GM23338 (cell line): ENCODE results near the gene KCNAB1.
"Not testable (repeated sequence)": the region's sequence is repeated elsewhere in the genome, so short reads cannot be mapped to it uniquely, and the experiment has no call there.

Experiments used
- CREB1 ChIP-seq: fragments of 250-450 bp; sonication (Bioruptor Pico); IDR thresholded peaks from 2 replicates; pipeline ENCODE4 v1.5.0; 2020; ENCODE audit warnings: low read depth, mild to moderate bottlenecking, moderate library complexity
- CTCF ChIP-seq, 2 experiments: fragments of 200-600 bp in 1 of 2; sonication (generic) in 1 of 2; conservative IDR thresholded peaks; 2 replicates each; pipeline versions ENCODE4 v1.5.1 to v1.6.1; 2016 to 2017; ENCODE audit warnings: antibody characterized with exemption in 2 of 2, low read depth in 2 of 2, mild to moderate bottlenecking in 2 of 2, moderate library complexity in 1 of 2
- ETS1 ChIP-seq: IDR thresholded peaks from 2 replicates; pipeline ENCODE4 v1.6.1; 2016; ENCODE audit warnings: antibody characterized with exemption
- EZH2 ChIP-seq: fragments of 200-600 bp; sonication (generic); IDR thresholded peaks from one replicate; pipeline ENCODE4 v1.8.0; 2017; ENCODE audit warnings: antibody characterized with exemption, mild to moderate bottlenecking, low read depth; ENCODE audit not compliant: unreplicated experiment
- EZH2phosphoT487 ChIP-seq: fragments of 200-600 bp; sonication (generic); IDR thresholded peaks from one replicate; pipeline ENCODE4 v1.8.1; 2018; ENCODE audit warnings: antibody characterized with exemption; ENCODE audit not compliant: unreplicated experiment
- JUNB ChIP-seq: IDR thresholded peaks from one replicate; pipeline ENCODE4 v1.6.1; 2016; ENCODE audit warnings: antibody characterized with exemption; ENCODE audit not compliant: unreplicated experiment
- NANOG ChIP-seq: IDR thresholded peaks from 2 replicates; pipeline ENCODE4 v1.6.1; 2016; ENCODE audit warnings: antibody characterized with exemption, borderline replicate concordance
- POLR2AphosphoS5 ChIP-seq: IDR thresholded peaks from 2 replicates; pipeline ENCODE4 v1.6.1; 2016; ENCODE audit warnings: antibody characterized with exemption, low read depth
- REST ChIP-seq: IDR thresholded peaks from one replicate; pipeline ENCODE4 v1.6.1; 2018; ENCODE audit warnings: antibody characterized with exemption; ENCODE audit not compliant: unreplicated experiment
- STAT1 ChIP-seq: IDR thresholded peaks from one replicate; pipeline ENCODE4 v1.6.1; 2016; ENCODE audit warnings: antibody characterized with exemption; ENCODE audit not compliant: unreplicated experiment
- ZNF114 ChIP-seq: fragments of 250-450 bp; sonication (Bioruptor Pico); IDR thresholded peaks from 2 replicates; pipeline ENCODE4 v1.5.0; 2020; ENCODE audit warnings: mild to moderate bottlenecking, moderate library complexity
- ZNF331 ChIP-seq: fragments of 250-450 bp; sonication (Bioruptor Pico); IDR thresholded peaks from 2 replicates; pipeline ENCODE4 v1.5.0; 2020; ENCODE audit warnings: low read depth, mild to moderate bottlenecking, moderate library complexity
- ZNF462 ChIP-seq: fragments of 250-450 bp; sonication (Bioruptor Pico); IDR thresholded peaks from 2 replicates; pipeline ENCODE4 v1.5.0; 2020; ENCODE audit warnings: mild to moderate bottlenecking, moderate library complexity

GRCh38 chr3:156095652-156096051, 24.7 kb upstream of the KCNAB1 start:
- not testable (repeated sequence) for TF ChIP-seq JUNB; CTCF (conservative IDR thresholded peaks at IDR 0.05; ENCODE audit: low read depth in 2 of 2); EZH2; POLR2AphosphoS5; ZNF331; REST; EZH2phosphoT487; ETS1; NANOG; STAT1; ZNF114 (CRISPR knock-in tag); ZNF462 (CRISPR knock-in tag); CREB1 (CRISPR knock-in tag)
